Psoas muscle (tissue), 8 donors: ENCODE data around the gene KLHL40. TPM values are rescaled to one million over a fixed set of nuclear protein-coding genes. Genes with fewer than 3 reads are reported as not detected.
A peak's percentile ranks its signal among the peaks of the same experiment; 100 is the strongest.

Experiments
- ATAC-seq, 4 donors: fragments of 200-7000 bp; cut with Tn5 transposase; one replicate each; pipeline ENCODE4 v1.9.1; 2020; ENCODE audit warnings: moderate library complexity in 3 of 4, mild to moderate bottlenecking in 2 of 4
- DNase-seq, 2 donors: peaks; one replicate each; pipeline ENCODE4 v3.0.0-alpha.2; 2020
- H3K27ac ChIP-seq: fragments of 200-600 bp; one replicate; pipeline ENCODE4 v1.8.0; 2022
- H3K27me3 ChIP-seq, 3 donors: fragments of 200-600 bp in 1 of 3; one replicate each; pipeline versions ENCODE4 v1.6.1 to v1.8.0; 2013 to 2022; ENCODE audit warnings: low read length in 2 of 3, mild to moderate bottlenecking in 2 of 3, moderate library complexity in 1 of 3; ENCODE audit not compliant: insufficient read depth in 3 of 3
- H3K36me3 ChIP-seq, 2 donors: fragments of 200-600 bp in 1 of 2; one replicate each; pipeline versions ENCODE4 v1.6.1 to v1.8.0; 2013 to 2022; ENCODE audit warnings: low read depth in 1 of 2, mild to moderate bottlenecking in 1 of 2, moderate library complexity in 1 of 2; ENCODE audit not compliant: insufficient read depth in 1 of 2
- H3K4me1 ChIP-seq: fragments of 200-600 bp; one replicate; pipeline ENCODE4 v1.8.0; 2022
- H3K4me3 ChIP-seq: fragments of 200-600 bp; one replicate; pipeline ENCODE4 v1.8.0; 2022; ENCODE audit warnings: mild to moderate bottlenecking
- H3K9me3 ChIP-seq: fragments of 200-600 bp; one replicate; pipeline ENCODE4 v1.8.0; 2022
- WGBS, 3 donors: extraction: QIAGEN DNeasy Blood & Tissue Kit; methylation state at CpG; one replicate each; pipeline versions ENCODE4 v1.1.6 to v1.1.7; 2013; 5-methylcytosine and 5-hydroxymethylcytosine counted together
- intact Hi-C, 2 donors: fragments of 100-400 bp; cut with DNase I; formaldehyde crosslinking; loops; one replicate each; pipeline versions ENCODE4 v1.11.0 to v1.14.2; 2022
- polyA plus RNA-seq, 3 donors: library from polyadenylated mRNA; stranded (reverse); fragments of 200-250 nt; gene quantifications; one replicate each; pipeline ENCODE4 v1.2.3, GENCODE V29; 2013
- total RNA-seq, 4 donors: library from RNA; stranded (reverse); fragmentation: NEBNext Ultra II Directional in 2 of 4; extraction: Animal tissue kit (Norgen Biotek cat#: 25700) in 2 of 4; gene quantifications; one replicate each; pipeline versions ENCODE4 v1.2.1 to v1.2.4, GENCODE V29; 2021 to 2023
- TF ChIP-seq, protein P1 (sequence below): fragments of 200-600 bp; IDR thresholded peaks from one replicate; pipeline ENCODE4 v1.8.0; 2022; ENCODE audit warnings: antibody characterized with exemption
- donor health status: healthy with polysubstance abuse.
- donor health status: DM: no; HTN: no; CAD: no; lungs with moderate emphysema.
- donor health status: Bipolar disorder and iron deficiency.
- donor health status: healthy.
- donor health status: DM: yes; HTN: yes; CAD: no.
- donor health status: DM: no; HTN: no; CAD: no.
- donor health status: DM: no; HTN: no; CAD: no.
- donor health status: DM: yes; HTN: yes; CAD: no.

KLHL40 gene
- total and polyA plus RNA-seq, 7 donors: 241 to 923 (median 392) TPM

DNA sequence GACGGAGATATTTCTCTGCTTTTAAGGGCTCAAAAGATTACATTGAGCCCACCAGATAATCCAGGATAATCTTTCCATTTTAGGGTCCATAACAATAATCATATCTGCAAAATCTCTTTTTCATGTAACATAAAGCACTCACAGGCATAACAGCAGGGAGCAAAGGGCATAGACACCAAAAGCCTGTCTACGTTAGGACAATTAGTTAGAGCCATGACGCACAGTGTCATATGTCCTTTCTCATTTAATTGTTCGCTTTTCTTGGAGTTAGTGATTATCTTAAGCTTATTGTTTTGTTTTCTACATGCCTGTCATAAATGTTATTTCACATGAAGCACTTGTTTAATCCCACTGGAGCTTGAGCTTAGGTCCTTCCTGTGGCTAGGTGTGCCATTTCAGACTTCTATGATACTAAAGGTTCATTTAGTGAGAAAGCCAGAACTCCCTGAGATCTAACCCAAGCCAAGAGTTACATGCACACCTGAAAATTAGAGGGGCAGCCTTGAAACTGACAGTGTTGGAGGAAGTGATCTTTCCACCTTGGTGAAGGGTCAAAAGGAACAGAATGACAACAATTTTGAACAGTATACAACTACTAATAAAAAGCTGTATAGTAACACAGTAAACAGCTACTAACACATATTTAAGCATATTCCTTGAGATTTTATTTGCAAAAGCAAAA is 29.0 kb downstream of the KLHL40 start:
- intact Hi-C loops: no loop called here
- Histone ChIP-seq H3K4me3 (no peak overlapping the region), H3K27me3 (no peaks in the 10 kb centered on the region), H3K9me3 (no peaks in the 10 kb centered on the region), H3K4me1 (no peaks in the 10 kb centered on the region), H3K27ac (no peak overlapping the region), H3K36me3 (no peaks in the 10 kb centered on the region)
- WGBS, 3 donors: 76 to 84% (median 80%) methylated on average over 4 of the region's 4 CpGs
- DNase-seq: no peak
- ATAC-seq: no peak
- TF ChIP-seq, protein P1, sequence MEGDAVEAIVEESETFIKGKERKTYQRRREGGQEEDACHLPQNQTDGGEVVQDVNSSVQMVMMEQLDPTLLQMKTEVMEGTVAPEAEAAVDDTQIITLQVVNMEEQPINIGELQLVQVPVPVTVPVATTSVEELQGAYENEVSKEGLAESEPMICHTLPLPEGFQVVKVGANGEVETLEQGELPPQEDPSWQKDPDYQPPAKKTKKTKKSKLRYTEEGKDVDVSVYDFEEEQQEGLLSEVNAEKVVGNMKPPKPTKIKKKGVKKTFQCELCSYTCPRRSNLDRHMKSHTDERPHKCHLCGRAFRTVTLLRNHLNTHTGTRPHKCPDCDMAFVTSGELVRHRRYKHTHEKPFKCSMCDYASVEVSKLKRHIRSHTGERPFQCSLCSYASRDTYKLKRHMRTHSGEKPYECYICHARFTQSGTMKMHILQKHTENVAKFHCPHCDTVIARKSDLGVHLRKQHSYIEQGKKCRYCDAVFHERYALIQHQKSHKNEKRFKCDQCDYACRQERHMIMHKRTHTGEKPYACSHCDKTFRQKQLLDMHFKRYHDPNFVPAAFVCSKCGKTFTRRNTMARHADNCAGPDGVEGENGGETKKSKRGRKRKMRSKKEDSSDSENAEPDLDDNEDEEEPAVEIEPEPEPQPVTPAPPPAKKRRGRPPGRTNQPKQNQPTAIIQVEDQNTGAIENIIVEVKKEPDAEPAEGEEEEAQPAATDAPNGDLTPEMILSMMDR: no peak

DNA sequence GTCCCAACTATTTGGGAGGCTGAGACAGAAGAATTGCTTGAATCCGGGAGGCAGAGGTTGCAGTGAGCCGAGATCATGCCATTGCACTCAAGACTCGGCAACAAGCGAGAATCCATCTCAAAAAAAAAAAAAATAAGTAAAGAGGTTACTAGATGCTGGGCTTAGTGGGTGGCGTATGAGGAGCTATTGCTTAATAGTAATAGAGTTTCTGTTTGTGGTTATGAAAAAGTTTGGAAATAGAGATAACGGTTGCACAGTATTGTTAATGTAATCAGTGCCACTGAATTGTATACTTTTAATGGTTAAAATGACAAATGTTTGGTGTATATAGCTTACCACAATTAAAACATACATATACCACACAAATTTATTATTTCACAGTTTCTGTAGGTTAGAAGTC is 32.0 kb downstream of the KLHL40 start:
- ATAC-seq: no peak
- Histone ChIP-seq H3K9me3 (no peaks in the 10 kb centered on the region), H3K4me3 (no peak overlapping the region), H3K27me3 (no peaks in the 10 kb centered on the region), H3K27ac (no peak overlapping the region), H3K4me1 (peaks cover 17% of the 10 kb centered on the region), H3K36me3 (no peaks in the 10 kb centered on the region)
- TF ChIP-seq, protein P1: no peak
- no peak for DNase-seq
- intact Hi-C loops: no loop called here
- 89 to 92% (median 92%) methylated on average over 6 of the region's 6 CpGs for WGBS, 3 donors

DNA sequence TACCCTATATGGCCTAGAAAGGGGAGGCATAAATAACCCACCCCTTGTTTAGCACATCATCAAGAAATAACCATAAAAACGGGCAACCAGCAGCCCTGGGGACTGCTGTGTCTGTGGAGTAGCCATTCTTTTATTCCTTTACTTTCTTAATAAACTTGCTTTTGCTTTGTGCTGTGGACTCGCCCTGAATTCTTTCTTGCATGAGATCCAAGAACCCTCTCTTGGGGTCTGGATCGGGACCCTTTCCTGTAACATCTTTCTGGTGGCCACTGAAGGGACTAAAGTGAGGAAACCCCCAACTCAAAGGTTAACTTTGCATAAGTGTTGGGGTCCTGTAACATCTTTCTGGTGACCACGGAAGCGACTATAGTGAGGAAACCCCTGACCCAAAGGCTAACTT is 33.0 kb downstream of the KLHL40 start:
- intact Hi-C loops: no loop called here
- no peak for ATAC-seq
- TF ChIP-seq, protein P1: no peak
- DNase-seq: no peak
- Histone ChIP-seq H3K4me3 (no peak overlapping the region), H3K36me3 (no peaks in the 10 kb centered on the region), H3K27me3 (no peaks in the 10 kb centered on the region), H3K9me3 (no peaks in the 10 kb centered on the region), H3K27ac (no peak overlapping the region), H3K4me1 (peaks cover 19% of the 10 kb centered on the region)
- WGBS, 3 donors: 81 to 86% (median 83%) methylated on average over 5 of the region's 5 CpGs

DNA sequence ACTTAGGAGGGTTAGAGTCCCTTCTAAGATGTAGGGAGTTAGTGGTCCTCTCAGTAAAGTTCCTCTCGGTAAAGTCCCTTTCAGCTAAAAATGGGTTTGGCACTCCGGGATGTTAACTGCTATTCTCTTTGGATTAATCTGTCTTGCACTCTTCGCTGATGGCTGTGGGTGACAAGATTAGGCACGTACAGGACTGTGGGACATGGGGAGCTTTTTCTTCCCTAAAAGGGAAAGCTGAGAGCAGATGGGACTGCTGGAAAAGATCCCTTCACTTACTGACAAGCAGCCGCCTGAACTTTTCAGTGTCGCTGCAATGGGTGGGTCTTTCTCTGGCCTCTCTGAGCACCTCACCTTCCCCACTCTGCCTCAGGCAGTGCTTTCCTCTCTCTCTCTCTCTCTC is 33.7 kb downstream of the KLHL40 start:
- ATAC-seq: no peak
- TF ChIP-seq, protein P1: no peak
- no peaks in the 10 kb centered on the region for H3K36me3 ChIP-seq
- no peak overlapping the region for H3K27ac ChIP-seq
- H3K27me3 ChIP-seq: no peaks in the 10 kb centered on the region
- H3K9me3 ChIP-seq: no peaks in the 10 kb centered on the region
- intact Hi-C loops: no loop called here
- 64 to 73% (median 70%) methylated on average over 6 of the region's 6 CpGs for WGBS, 3 donors
- no peak overlapping the region for H3K4me3 ChIP-seq
- H3K4me1 ChIP-seq: peaks cover 19% of the 10 kb centered on the region
- DNase-seq: no peak

DNA sequence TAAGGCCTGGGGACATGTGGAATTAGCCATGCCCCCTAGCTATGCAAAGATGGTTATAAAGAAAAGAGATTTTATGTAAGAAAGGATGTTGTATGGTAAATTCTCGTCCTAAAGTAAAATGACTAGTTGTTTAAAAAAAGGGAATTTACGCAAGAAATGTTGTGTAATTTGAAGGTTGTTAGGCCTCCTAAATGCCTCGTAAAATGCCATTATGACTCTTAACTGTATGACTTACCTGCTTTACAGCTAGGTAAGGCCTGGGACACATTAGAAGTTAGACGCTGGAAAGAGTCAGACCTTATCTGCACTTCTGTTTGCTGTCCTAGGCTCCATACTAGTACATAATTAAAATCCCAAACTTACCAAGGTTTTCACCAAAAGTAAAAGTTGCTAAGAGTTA is 34.8 kb downstream of the KLHL40 start:
- intact Hi-C loops: no loop called here
- TF ChIP-seq, protein P1: no peak

More for the DNA sequence above, 34.8 kb downstream of the KLHL40 start:
- no peak for ATAC-seq
- WGBS, 3 donors: 88 to 89% (median 88%) methylated on average over 4 of the region's 4 CpGs
- Histone ChIP-seq H3K4me1 (peaks cover 19% of the 10 kb centered on the region), H3K36me3 (no peaks in the 10 kb centered on the region), H3K9me3 (no peaks in the 10 kb centered on the region), H3K27ac (peak overlapping the region; percentile 78), H3K4me3 (no peak overlapping the region), H3K27me3 (no peaks in the 10 kb centered on the region)
- DNase-seq: no peak
